Effector memory CD4-positive, alpha-beta T cell (primary cell): ENCODE measurements around the gene SLC6A19.

ENCODE experiments used
- DNase-seq, 3 donors: peaks; one replicate each; pipeline ENCODE4 v3.0.0-alpha.2; 2020
- H3K27ac ChIP-seq: 2 replicates; pipeline ENCODE4 v1.7.0; 2013; ENCODE audit warnings: mild to moderate bottlenecking, low read length, moderate library complexity; ENCODE audit not compliant: insufficient read depth, poor library complexity, severe bottlenecking
- H3K27me3 ChIP-seq: replicated peaks from 2 replicates; pipeline ENCODE4 v1.7.0; 2013; ENCODE audit warnings: mild to moderate bottlenecking, low read length; ENCODE audit not compliant: insufficient read depth, control insufficient read depth, poor library complexity, severe bottlenecking
- H3K36me3 ChIP-seq: 2 replicates; pipeline ENCODE4 v1.7.0; 2013; ENCODE audit warnings: mild to moderate bottlenecking, low read length, moderate library complexity; ENCODE audit not compliant: control insufficient read depth, insufficient read depth
- H3K4me1 ChIP-seq: 2 replicates; pipeline ENCODE4 v1.7.0; 2013; ENCODE audit warnings: low read length, mild to moderate bottlenecking; ENCODE audit not compliant: control insufficient read depth, insufficient read depth, poor library complexity, severe bottlenecking
- H3K4me3 ChIP-seq: 2 replicates; pipeline ENCODE4 v1.7.0; 2013; ENCODE audit warnings: low read length, low read depth, mild to moderate bottlenecking; ENCODE audit not compliant: insufficient read depth, poor library complexity, severe bottlenecking
- H3K9me3 ChIP-seq: 2 replicates; pipeline ENCODE4 v1.7.0; 2013; ENCODE audit warnings: mild to moderate bottlenecking, low read length, moderate library complexity; ENCODE audit not compliant: control insufficient read depth

The SLC6A19 gene

DNA sequence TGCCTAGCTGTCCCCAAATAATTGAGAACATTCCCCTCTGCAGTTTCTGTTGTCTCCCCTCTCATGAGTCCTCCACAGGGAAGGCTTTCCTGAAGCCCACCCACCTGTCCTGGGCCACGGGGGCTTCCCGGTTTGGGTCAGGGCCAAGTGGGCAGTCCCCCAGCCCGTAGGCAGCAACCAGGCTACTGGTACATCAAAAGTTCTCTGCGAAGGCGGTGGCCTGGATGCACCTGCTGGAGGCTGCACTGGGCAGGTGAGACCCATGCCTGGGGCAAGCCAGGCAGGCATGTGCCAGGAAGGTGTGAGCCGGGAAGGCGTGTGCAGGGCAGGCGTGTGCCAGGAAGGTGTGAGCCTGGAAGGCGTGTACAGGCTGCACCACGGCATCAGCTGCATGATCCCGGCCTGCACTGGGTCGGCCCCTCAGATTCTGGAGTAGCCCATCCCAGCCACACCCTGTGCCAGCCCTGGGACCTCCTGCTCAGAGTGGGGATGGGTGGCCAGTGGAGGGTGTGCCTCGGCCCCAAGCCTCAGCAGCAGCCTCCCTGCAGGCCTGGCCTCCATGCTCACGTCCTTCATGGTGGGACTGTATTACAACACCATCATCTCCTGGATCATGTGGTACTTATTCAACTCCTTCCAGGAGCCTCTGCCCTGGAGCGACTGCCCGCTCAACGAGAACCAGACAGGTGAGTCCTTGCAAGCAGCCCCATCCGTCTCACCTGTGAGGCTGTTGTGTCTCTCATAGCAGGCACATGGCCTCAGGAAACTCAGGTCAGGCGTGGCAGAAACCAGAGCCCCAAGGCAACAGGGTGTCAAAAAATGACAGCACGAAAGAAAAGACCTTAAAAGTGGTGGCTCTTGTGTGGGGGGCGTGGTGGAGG, 8.7 kb downstream of the SLC6A19 start:
- no peaks in the 10 kb centered on the region for H3K27me3 ChIP-seq
- no peaks in the 10 kb centered on the region for H3K36me3 ChIP-seq
- H3K27ac ChIP-seq, result no peak overlapping the region
- no peak overlapping the region for H3K4me3 ChIP-seq
- H3K4me1 ChIP-seq, result no peaks in the 10 kb centered on the region
- no peaks in the 10 kb centered on the region for H3K9me3 ChIP-seq
- DNase-seq, result no peak

- Histone ChIP-seq H3K27ac (no peak overlapping the region), H3K9me3 (no peaks in the 10 kb centered on the region), H3K36me3 (no peaks in the 10 kb centered on the region), H3K4me3 (no peak overlapping the region), H3K4me1 (no peaks in the 10 kb centered on the region), H3K27me3 (no peaks in the 10 kb centered on the region)
- DNase-seq, result no peak
Measured at GRCh38 chr5:1210832-1211251, 9.4 kb downstream of the SLC6A19 start.

- no peak overlapping the region for H3K4me3 ChIP-seq
- H3K9me3 ChIP-seq, result no peaks in the 10 kb centered on the region
- H3K4me1 ChIP-seq, result no peaks in the 10 kb centered on the region
- no peaks in the 10 kb centered on the region for H3K36me3 ChIP-seq
- no peak for DNase-seq
- H3K27me3 ChIP-seq, result no peaks in the 10 kb centered on the region
- H3K27ac ChIP-seq, result no peak overlapping the region
Measured at GRCh38 chr5:1211701-1212100, 10.3 kb downstream of the SLC6A19 start.

- DNase-seq, result no peak
- Histone ChIP-seq H3K27ac (no peak overlapping the region), H3K9me3 (no peaks in the 10 kb centered on the region), H3K36me3 (no peaks in the 10 kb centered on the region), H3K4me3 (no peak overlapping the region), H3K4me1 (no peaks in the 10 kb centered on the region), H3K27me3 (no peaks in the 10 kb centered on the region)
Measured at GRCh38 chr5:1212271-1212670, 10.9 kb downstream of the SLC6A19 start.

DNA sequence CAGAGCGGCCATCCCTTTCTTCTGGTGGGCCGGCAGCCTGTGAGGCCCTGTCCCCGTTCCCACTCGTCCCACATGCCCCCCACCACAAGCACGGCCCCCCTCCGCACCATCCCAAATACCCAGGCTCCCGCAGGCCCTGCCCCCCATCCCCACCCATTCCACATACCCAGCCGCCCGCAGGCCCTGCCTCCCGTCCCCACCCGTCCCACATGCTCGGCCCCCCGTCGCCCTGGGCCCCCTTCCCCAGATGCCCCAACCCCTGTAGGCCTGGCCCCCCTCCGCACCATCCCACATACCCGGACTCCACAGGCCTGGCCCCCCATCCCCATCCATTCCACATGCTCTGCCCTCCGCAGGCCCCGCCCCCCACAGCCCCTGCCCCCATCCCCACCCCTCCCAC, 11.5 kb downstream of the SLC6A19 start:
- H3K36me3 ChIP-seq, result no peaks in the 10 kb centered on the region
- H3K27ac ChIP-seq, result no peak overlapping the region
- H3K4me3 ChIP-seq, result no peak overlapping the region
- no peaks in the 10 kb centered on the region for H3K27me3 ChIP-seq
- DNase-seq, result no peak
- no peaks in the 10 kb centered on the region for H3K9me3 ChIP-seq
- H3K4me1 ChIP-seq, result no peaks in the 10 kb centered on the region

DNA sequence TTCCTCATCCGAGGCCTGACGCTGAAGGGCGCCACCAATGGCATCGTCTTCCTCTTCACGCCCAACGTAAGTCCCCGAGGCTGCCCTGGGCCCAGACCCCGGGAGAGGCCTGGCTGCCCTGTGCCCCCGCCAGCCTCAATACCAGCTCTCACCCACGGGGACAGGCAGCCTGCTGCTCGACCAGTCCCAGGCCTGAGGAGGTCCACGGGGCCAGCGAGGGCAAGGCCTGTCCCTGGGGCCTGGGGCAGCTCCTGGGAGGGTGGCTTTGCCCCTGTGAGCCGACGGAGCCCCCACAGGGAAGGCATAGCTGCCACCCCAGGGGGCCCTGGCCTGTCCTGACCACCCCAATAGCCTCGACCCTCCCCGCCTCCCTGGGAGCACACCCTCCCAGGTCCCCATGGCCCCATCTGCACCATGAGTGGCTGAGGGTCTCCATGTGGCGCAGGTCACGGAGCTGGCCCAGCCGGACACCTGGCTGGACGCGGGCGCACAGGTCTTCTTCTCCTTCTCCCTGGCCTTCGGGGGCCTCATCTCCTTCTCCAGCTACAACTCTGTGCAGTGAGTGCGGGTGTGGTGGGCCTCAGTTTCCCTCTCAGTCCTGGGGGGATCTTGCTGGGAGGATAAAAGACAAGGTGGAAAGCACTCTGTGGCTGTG, 12.2 kb downstream of the SLC6A19 start:
- H3K4me3 ChIP-seq, result no peak overlapping the region
- no peaks in the 10 kb centered on the region for H3K4me1 ChIP-seq
- DNase-seq, result no peak
- H3K9me3 ChIP-seq, result no peaks in the 10 kb centered on the region
- H3K36me3 ChIP-seq, result no peaks in the 10 kb centered on the region
- H3K27ac ChIP-seq, result no peak overlapping the region
- no peaks in the 10 kb centered on the region for H3K27me3 ChIP-seq

DNA sequence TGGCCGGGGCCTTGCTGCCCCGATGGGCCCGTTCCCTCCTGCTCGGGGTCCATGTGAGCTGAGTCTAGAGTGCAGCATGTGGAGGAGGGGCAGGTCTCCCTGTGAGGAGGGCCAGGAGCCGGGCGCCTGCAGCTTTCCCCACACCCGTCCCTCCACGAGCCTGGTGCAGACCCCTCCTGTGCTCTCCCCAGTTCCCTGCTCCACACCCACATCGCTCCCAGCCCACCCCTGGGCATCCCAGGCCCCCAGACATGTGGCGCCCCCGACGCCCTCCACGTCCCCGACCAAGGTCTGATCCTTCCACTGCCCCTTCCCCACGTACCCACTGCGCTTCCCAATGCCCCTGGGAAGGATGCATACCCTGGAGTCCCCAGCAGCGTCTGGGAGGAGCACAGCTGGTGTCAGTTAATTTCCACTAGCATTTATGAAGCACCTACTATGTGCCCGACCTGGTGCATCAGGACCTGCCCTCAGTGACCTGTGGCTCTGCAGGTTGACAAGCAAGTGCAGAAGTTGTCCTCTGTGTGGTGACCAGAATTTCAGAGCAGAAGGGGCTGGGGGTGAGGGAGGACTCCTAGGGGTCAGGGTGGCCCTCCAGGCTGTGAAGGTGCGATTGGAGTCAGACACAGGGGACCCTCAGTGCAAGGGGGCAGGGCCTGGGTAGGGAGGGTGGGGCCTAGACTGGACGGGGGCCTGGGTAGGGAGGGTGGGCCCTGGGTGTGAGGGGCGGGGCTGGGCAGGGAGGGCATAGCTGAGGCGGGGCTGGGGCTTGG, 13.0 kb downstream of the SLC6A19 start:
- no peak for DNase-seq
- H3K9me3 ChIP-seq, result no peaks in the 10 kb centered on the region
- H3K4me1 ChIP-seq, result no peaks in the 10 kb centered on the region
- H3K36me3 ChIP-seq, result no peaks in the 10 kb centered on the region
- H3K27ac ChIP-seq, result no peak overlapping the region
- no peak overlapping the region for H3K4me3 ChIP-seq
- H3K27me3 ChIP-seq, result no peaks in the 10 kb centered on the region

DNA sequence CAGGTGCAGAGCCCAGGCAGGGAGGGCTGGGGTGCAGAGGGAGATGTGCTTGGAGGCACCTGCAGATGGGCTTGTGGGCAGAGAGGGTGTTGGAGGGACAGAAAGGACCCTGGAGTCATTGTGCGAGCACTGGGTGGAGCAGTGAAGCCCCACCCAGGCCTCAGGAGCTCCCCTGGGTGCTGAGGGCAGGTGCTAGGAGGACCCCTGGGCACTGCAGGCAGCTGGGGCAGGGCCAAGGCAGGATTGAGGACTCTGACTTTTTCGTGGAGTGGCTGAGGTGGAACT, 13.5 kb downstream of the SLC6A19 start:
- H3K9me3 ChIP-seq, result no peaks in the 10 kb centered on the region
- no peak for DNase-seq

DNA sequence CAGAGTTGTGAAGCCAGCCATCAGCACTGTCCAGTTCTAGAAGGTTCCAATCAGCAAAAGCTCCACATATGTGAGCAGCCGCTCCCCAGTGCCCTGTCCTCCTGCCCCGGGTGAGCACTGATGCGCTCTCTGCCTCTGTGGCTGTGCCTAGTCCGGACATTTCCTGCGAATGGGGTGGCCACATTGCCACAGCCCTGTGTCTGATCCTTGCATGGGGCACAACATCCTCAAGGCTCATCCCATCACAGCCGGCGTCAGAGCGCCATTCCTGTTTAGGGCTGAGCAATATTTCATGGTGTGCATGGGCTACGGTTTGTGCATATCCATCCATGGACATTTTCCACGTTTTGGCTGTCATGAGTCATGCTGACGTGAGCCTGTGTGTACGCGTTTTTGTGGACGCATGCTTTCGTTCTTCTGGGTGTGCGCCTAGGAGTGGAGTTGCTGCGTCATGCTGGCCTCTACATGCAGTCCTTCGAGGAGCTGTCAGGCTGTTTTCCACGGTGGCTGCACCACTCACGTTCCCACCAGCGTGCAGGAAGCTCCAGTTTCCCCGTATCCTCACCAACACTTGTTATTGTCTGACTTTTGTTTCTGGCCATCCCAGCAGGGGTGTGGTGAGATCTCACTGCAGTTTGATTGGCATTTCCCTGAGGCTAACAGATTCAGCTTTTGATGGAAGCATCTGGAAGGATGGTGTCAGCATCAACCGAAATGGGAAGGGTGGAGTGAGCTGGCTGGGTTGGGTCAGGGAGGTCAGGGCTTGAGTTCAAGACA, 14.1 kb downstream of the SLC6A19 start:
- Histone ChIP-seq H3K27ac (no peak overlapping the region), H3K9me3 (no peaks in the 10 kb centered on the region), H3K4me1 (no peaks in the 10 kb centered on the region), H3K4me3 (no peak overlapping the region), H3K27me3 (no peaks in the 10 kb centered on the region), H3K36me3 (no peaks in the 10 kb centered on the region)
- DNase-seq, result no peak

More for the DNA sequence above, 13.5 kb downstream of the SLC6A19 start:
- H3K27me3 ChIP-seq, result no peaks in the 10 kb centered on the region
- no peaks in the 10 kb centered on the region for H3K36me3 ChIP-seq
- no peak overlapping the region for H3K4me3 ChIP-seq
- H3K4me1 ChIP-seq, result no peaks in the 10 kb centered on the region
- H3K27ac ChIP-seq, result no peak overlapping the region
